Measurements from ENCODE around the gene DGKH.
"Not testable (repeated sequence)": the region's sequence is repeated elsewhere in the genome, so short reads cannot be mapped to it uniquely, and the experiment has no call there.

The DGKH gene

GRCh38 chr13:42215578-42216421, 167.4 kb downstream of the DGKH start:
- H3K4me1 ChIP-seq (ENCODE audit: control insufficient read depth, insufficient read depth, low read length, poor library complexity, severe bottlenecking): no peaks in the 10 kb centered on the region
- DNase-seq: no peak
- peaks cover 10% of the 10 kb centered on the region for H3K36me3 ChIP-seq (ENCODE audit: control insufficient read depth, insufficient read depth, low read length)
- H3K4me3 ChIP-seq (ENCODE audit: insufficient read depth, low read depth, low read length, poor library complexity, severe bottlenecking): no peak overlapping the region
- no peaks in the 10 kb centered on the region for H3K9me3 ChIP-seq (ENCODE audit: control insufficient read depth, low read length)
- H3K27ac ChIP-seq (ENCODE audit: insufficient read depth, low read length, poor library complexity, severe bottlenecking): no peak overlapping the region
- no peaks in the 10 kb centered on the region for H3K27me3 ChIP-seq (replicated peaks; ENCODE audit: control insufficient read depth, insufficient read depth, low read length, poor library complexity, severe bottlenecking)

GRCh38 chr13:42216422-42216735, 167.9 kb downstream of the DGKH start:
- DNase-seq: no peak
- Histone ChIP-seq H3K4me1 (ENCODE audit: control insufficient read depth, insufficient read depth, low read length, poor library complexity, severe bottlenecking) (no peaks in the 10 kb centered on the region), H3K27me3 (replicated peaks; ENCODE audit: control insufficient read depth, insufficient read depth, low read length, poor library complexity, severe bottlenecking) (no peaks in the 10 kb centered on the region), H3K9me3 (ENCODE audit: control insufficient read depth, low read length) (no peaks in the 10 kb centered on the region), H3K4me3 (ENCODE audit: insufficient read depth, low read depth, low read length, poor library complexity, severe bottlenecking) (no peak overlapping the region), H3K27ac (ENCODE audit: insufficient read depth, low read length, poor library complexity, severe bottlenecking) (no peak overlapping the region), H3K36me3 (ENCODE audit: control insufficient read depth, insufficient read depth, low read length) (peaks cover 10% of the 10 kb centered on the region)

- no peak for DNase-seq
- Histone ChIP-seq H3K36me3 (ENCODE audit: control insufficient read depth, insufficient read depth, low read length) (peaks cover 12% of the 10 kb centered on the region), H3K4me3 (ENCODE audit: insufficient read depth, low read depth, low read length, poor library complexity, severe bottlenecking) (no peak overlapping the region), H3K27me3 (replicated peaks; ENCODE audit: control insufficient read depth, insufficient read depth, low read length, poor library complexity, severe bottlenecking) (no peaks in the 10 kb centered on the region), H3K4me1 (ENCODE audit: control insufficient read depth, insufficient read depth, low read length, poor library complexity, severe bottlenecking) (no peaks in the 10 kb centered on the region), H3K27ac (ENCODE audit: insufficient read depth, low read length, poor library complexity, severe bottlenecking) (no peak overlapping the region), H3K9me3 (ENCODE audit: control insufficient read depth, low read length) (no peaks in the 10 kb centered on the region)
These were observed 170.1 kb downstream of the DGKH start for GRCh38 chr13:42218576-42218975.

- H3K9me3 ChIP-seq (ENCODE audit: control insufficient read depth, low read length): no peaks in the 10 kb centered on the region
- H3K27ac ChIP-seq (ENCODE audit: insufficient read depth, low read length, poor library complexity, severe bottlenecking): no peak overlapping the region
- peaks cover 12% of the 10 kb centered on the region for H3K36me3 ChIP-seq (ENCODE audit: control insufficient read depth, insufficient read depth, low read length)
- H3K4me3 ChIP-seq (ENCODE audit: insufficient read depth, low read depth, low read length, poor library complexity, severe bottlenecking): no peak overlapping the region
- H3K27me3 ChIP-seq (replicated peaks; ENCODE audit: control insufficient read depth, insufficient read depth, low read length, poor library complexity, severe bottlenecking): no peaks in the 10 kb centered on the region
- DNase-seq: no peak
- H3K4me1 ChIP-seq (ENCODE audit: control insufficient read depth, insufficient read depth, low read length, poor library complexity, severe bottlenecking): no peaks in the 10 kb centered on the region
These were observed 170.6 kb downstream of the DGKH start for GRCh38 chr13:42219051-42219450.

- H3K9me3 ChIP-seq (ENCODE audit: control insufficient read depth, low read length): no peaks in the 10 kb centered on the region
- H3K27me3 ChIP-seq (replicated peaks; ENCODE audit: control insufficient read depth, insufficient read depth, low read length, poor library complexity, severe bottlenecking): no peaks in the 10 kb centered on the region
- H3K27ac ChIP-seq (ENCODE audit: insufficient read depth, low read length, poor library complexity, severe bottlenecking): no peak overlapping the region
- no peaks in the 10 kb centered on the region for H3K4me1 ChIP-seq (ENCODE audit: control insufficient read depth, insufficient read depth, low read length, poor library complexity, severe bottlenecking)
- no peak overlapping the region for H3K4me3 ChIP-seq (ENCODE audit: insufficient read depth, low read depth, low read length, poor library complexity, severe bottlenecking)
- DNase-seq: no peak
- H3K36me3 ChIP-seq (ENCODE audit: control insufficient read depth, insufficient read depth, low read length): peaks cover 12% of the 10 kb centered on the region
These were observed 171.4 kb downstream of the DGKH start for GRCh38 chr13:42219876-42220275.

- Histone ChIP-seq H3K27me3 (replicated peaks; ENCODE audit: control insufficient read depth, insufficient read depth, low read length, poor library complexity, severe bottlenecking) (no peaks in the 10 kb centered on the region), H3K27ac (ENCODE audit: insufficient read depth, low read length, poor library complexity, severe bottlenecking) (no peak overlapping the region), H3K4me3 (ENCODE audit: insufficient read depth, low read depth, low read length, poor library complexity, severe bottlenecking) (no peak overlapping the region), H3K36me3 (ENCODE audit: control insufficient read depth, insufficient read depth, low read length) (peaks cover 6% of the 10 kb centered on the region), H3K9me3 (ENCODE audit: control insufficient read depth, low read length) (no peaks in the 10 kb centered on the region), H3K4me1 (ENCODE audit: control insufficient read depth, insufficient read depth, low read length, poor library complexity, severe bottlenecking) (no peaks in the 10 kb centered on the region)
- DNase-seq: no peak
These were observed 172.8 kb downstream of the DGKH start for GRCh38 chr13:42221121-42221765.

- Histone ChIP-seq H3K4me3 (ENCODE audit: insufficient read depth, low read depth, low read length, poor library complexity, severe bottlenecking) (no peak overlapping the region), H3K4me1 (ENCODE audit: control insufficient read depth, insufficient read depth, low read length, poor library complexity, severe bottlenecking) (no peaks in the 10 kb centered on the region), H3K9me3 (ENCODE audit: control insufficient read depth, low read length) (no peaks in the 10 kb centered on the region), H3K27me3 (replicated peaks; ENCODE audit: control insufficient read depth, insufficient read depth, low read length, poor library complexity, severe bottlenecking) (no peaks in the 10 kb centered on the region), H3K36me3 (ENCODE audit: control insufficient read depth, insufficient read depth, low read length) (peaks cover 6% of the 10 kb centered on the region), H3K27ac (ENCODE audit: insufficient read depth, low read length, poor library complexity, severe bottlenecking) (no peak overlapping the region)
- DNase-seq: no peak
These were observed 175.2 kb downstream of the DGKH start for GRCh38 chr13:42223681-42224080.

- Histone ChIP-seq H3K27me3 (replicated peaks; ENCODE audit: control insufficient read depth, insufficient read depth, low read length, poor library complexity, severe bottlenecking) (no peaks in the 10 kb centered on the region), H3K9me3 (ENCODE audit: control insufficient read depth, low read length) (no peaks in the 10 kb centered on the region), H3K4me1 (ENCODE audit: control insufficient read depth, insufficient read depth, low read length, poor library complexity, severe bottlenecking) (no peaks in the 10 kb centered on the region), H3K27ac (ENCODE audit: insufficient read depth, low read length, poor library complexity, severe bottlenecking) (no peak overlapping the region), H3K36me3 (ENCODE audit: control insufficient read depth, insufficient read depth, low read length) (peaks cover 6% of the 10 kb centered on the region), H3K4me3 (ENCODE audit: insufficient read depth, low read depth, low read length, poor library complexity, severe bottlenecking) (no peak overlapping the region)
- DNase-seq: no peak
These were observed 176.6 kb downstream of the DGKH start for GRCh38 chr13:42225051-42225450.

GRCh38 chr13:42226759-42227158, 178.3 kb downstream of the DGKH start:
- not testable (repeated sequence) for H3K36me3 ChIP-seq (ENCODE audit: control insufficient read depth, insufficient read depth, low read length); H3K27ac ChIP-seq (ENCODE audit: insufficient read depth, low read length, poor library complexity, severe bottlenecking); H3K27me3 ChIP-seq (replicated peaks; ENCODE audit: control insufficient read depth, insufficient read depth, low read length, poor library complexity, severe bottlenecking); H3K4me1 ChIP-seq (ENCODE audit: control insufficient read depth, insufficient read depth, low read length, poor library complexity, severe bottlenecking); H3K4me3 ChIP-seq (ENCODE audit: insufficient read depth, low read depth, low read length, poor library complexity, severe bottlenecking); H3K9me3 ChIP-seq (ENCODE audit: control insufficient read depth, low read length); DNase-seq

- Histone ChIP-seq H3K4me1 (ENCODE audit: control insufficient read depth, insufficient read depth, low read length, poor library complexity, severe bottlenecking) (no peaks in the 10 kb centered on the region), H3K36me3 (ENCODE audit: control insufficient read depth, insufficient read depth, low read length) (no peaks in the 10 kb centered on the region), H3K27me3 (replicated peaks; ENCODE audit: control insufficient read depth, insufficient read depth, low read length, poor library complexity, severe bottlenecking) (no peaks in the 10 kb centered on the region), H3K27ac (ENCODE audit: insufficient read depth, low read length, poor library complexity, severe bottlenecking) (no peak overlapping the region), H3K9me3 (ENCODE audit: control insufficient read depth, low read length) (no peaks in the 10 kb centered on the region), H3K4me3 (ENCODE audit: insufficient read depth, low read depth, low read length, poor library complexity, severe bottlenecking) (no peak overlapping the region)
- no peak for DNase-seq
These were observed 180.1 kb downstream of the DGKH start for GRCh38 chr13:42228527-42228926.

Data from effector memory CD4-positive, alpha-beta T cell (primary cell).